GM19455 (cell line): ENCODE results near the gene REXO1.

Experiments used
- ATAC-seq: cut with Tn5 transposase; IDR thresholded peaks from one replicate; pipeline ENCODE4 v1.9.1; 2021; ENCODE audit not compliant: unreplicated experiment

REXO1 gene

GRCh38 chr19:1860821-1861598, 12.7 kb upstream of the REXO1 start:
- ATAC-seq: no peak

- ATAC-seq: no peak
These were observed 11.9 kb upstream of the REXO1 start for GRCh38 chr19:1860042-1860775.

GRCh38 chr19:1859331-1859781, 11.1 kb upstream of the REXO1 start:
- ATAC-seq: no peak

- no peak for ATAC-seq
These were observed 10.3 kb upstream of the REXO1 start for GRCh38 chr19:1858412-1859081.

GRCh38 chr19:1857648-1858326, 9.5 kb upstream of the REXO1 start:
- no peak for ATAC-seq

- ATAC-seq: no peak
These were observed 8.7 kb upstream of the REXO1 start for GRCh38 chr19:1856698-1857603.

GRCh38 chr19:1856345-1856697, 8.0 kb upstream of the REXO1 start:
- ATAC-seq: no peak

- no peak for ATAC-seq
These were observed 7.6 kb upstream of the REXO1 start for GRCh38 chr19:1855828-1856255.

- no peak for ATAC-seq
These were observed 7.0 kb upstream of the REXO1 start for GRCh38 chr19:1855040-1855827.

GRCh38 chr19:1854542-1855039, 6.3 kb upstream of the REXO1 start:
- no peak for ATAC-seq

GRCh38 chr19:1854039-1854541, 5.8 kb upstream of the REXO1 start:
- ATAC-seq: no peak

GRCh38 chr19:1853295-1854038, 5.2 kb upstream of the REXO1 start:
- ATAC-seq: no peak

- ATAC-seq: no peak
These were observed 4.4 kb upstream of the REXO1 start for GRCh38 chr19:1852581-1853128.

- ATAC-seq: no peak
These were observed 3.6 kb upstream of the REXO1 start for GRCh38 chr19:1851654-1852580.

- ATAC-seq: no peak
These were observed 2.7 kb upstream of the REXO1 start for GRCh38 chr19:1850809-1851653.

GRCh38 chr19:1849886-1850398, 1.7 kb upstream of the REXO1 start:
- no peak for ATAC-seq
